HG03378 (cell line): Measurements from ENCODE around the gene MYO18A.
"Not testable (repeated sequence)": the region's sequence is repeated elsewhere in the genome, so short reads cannot be mapped to it uniquely, and the experiment has no call there.

ENCODE experiments used
- ATAC-seq: cut with Tn5 transposase; IDR thresholded peaks from one replicate; pipeline ENCODE4 v1.9.1; 2021; ENCODE audit warnings: mild to moderate bottlenecking, moderate library complexity; ENCODE audit not compliant: unreplicated experiment

Gene MYO18A

GRCh38 chr17:29108823-29109476 is 71.2 kb downstream of the MYO18A start:
- ATAC-seq = no peak

DNA sequence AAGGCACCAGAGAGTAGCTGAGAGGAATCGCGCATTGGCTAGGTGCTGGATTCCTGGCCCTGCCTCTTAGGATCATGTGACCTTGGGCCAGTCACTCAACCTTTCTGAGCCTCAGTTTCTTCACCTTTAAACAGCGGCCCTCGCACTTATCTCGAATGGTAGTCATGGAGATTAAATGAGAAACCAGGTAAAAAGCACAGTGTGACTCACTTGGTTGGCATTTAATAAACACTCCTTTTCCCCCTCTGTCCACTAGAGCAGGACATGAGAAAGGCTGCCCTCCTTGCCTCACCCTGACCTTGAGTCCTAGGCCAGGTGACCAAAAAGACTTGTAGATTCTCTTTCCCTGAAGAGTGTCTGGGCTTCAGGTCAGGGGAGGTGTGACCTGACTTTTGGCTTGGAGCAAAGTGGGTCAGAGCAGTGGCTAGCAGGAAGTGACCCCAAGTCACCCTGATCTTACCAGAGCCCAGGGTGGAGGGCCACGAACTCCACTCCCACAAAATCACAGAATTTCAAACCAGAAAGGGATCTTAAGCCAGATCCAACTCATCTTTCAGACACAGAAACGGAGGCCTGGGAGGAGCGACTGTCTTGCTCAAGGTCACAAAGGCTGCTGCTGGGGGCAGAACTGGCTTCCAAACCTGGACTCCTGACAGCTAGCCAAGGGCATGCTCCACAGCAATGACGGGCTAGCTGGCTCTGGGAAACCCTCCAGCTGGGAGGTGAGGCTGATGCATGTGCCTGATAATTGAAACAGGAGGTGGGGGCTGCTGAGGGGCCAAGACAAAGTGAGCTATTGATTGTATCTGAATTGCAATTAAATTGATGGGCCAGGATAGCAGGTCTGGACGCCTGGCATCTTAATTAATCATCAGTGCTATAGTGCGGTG is 72.0 kb downstream of the MYO18A start:
- no peak for ATAC-seq

- ATAC-seq = no peak
Measured at GRCh38 chr17:29107084-29107483, 73.1 kb downstream of the MYO18A start.

GRCh38 chr17:29103341-29103740 is 76.9 kb downstream of the MYO18A start:
- ATAC-seq = no peak

DNA sequence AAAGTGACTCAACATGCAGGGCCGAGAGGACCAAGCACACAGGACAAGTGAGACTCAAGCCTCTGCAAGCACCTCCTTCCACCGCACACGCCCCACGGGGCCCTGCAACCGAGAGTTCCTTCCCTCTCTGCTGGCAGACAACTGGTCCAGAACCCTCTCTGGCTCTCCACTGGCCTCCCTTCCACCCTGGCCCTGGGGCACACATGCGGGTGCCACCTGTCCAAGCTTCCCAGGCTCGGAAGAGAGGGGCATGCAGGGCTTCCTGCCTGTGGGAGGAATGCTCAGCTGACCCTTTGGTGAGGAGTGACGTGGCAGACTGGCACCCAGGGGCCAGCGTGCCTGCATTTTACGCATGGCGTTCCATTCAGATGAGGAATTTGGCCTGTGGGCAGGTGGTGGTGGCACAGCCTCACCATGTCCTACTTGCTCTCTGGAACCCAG is 77.4 kb downstream of the MYO18A start:
- no peak for ATAC-seq

GRCh38 chr17:29102046-29102445 is 78.2 kb downstream of the MYO18A start:
- ATAC-seq = no peak

- no peak for ATAC-seq
Measured at GRCh38 chr17:29100296-29100695, 79.9 kb downstream of the MYO18A start.

DNA sequence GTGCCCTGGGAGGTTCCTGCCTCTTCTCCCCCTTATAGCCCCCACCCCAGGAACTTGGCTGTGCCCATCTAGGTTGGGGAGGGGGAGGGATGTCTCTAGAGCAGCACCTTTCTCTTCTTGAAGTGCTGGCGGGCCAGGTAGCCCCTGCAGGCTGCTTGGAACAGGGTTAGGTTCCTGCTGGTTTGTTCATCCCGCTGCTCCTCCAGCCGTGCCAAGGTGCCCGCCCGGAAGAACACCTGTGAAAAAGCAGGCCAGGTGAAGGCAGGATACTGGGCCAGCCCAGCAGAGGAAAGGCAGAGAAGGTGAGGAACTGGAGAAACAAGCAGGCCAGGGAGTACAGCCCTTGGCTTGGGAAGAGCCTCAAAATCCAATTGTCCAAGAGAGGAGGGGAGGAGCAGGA is 80.7 kb downstream of the MYO18A start:
- ATAC-seq = no peak

- no peak for ATAC-seq
Measured at GRCh38 chr17:29096094-29096493, 84.1 kb downstream of the MYO18A start.

GRCh38 chr17:29095439-29095838 is 84.8 kb downstream of the MYO18A start:
- ATAC-seq = no peak

GRCh38 chr17:29094101-29094708 is 86.0 kb downstream of the MYO18A start:
- no peak for ATAC-seq

DNA sequence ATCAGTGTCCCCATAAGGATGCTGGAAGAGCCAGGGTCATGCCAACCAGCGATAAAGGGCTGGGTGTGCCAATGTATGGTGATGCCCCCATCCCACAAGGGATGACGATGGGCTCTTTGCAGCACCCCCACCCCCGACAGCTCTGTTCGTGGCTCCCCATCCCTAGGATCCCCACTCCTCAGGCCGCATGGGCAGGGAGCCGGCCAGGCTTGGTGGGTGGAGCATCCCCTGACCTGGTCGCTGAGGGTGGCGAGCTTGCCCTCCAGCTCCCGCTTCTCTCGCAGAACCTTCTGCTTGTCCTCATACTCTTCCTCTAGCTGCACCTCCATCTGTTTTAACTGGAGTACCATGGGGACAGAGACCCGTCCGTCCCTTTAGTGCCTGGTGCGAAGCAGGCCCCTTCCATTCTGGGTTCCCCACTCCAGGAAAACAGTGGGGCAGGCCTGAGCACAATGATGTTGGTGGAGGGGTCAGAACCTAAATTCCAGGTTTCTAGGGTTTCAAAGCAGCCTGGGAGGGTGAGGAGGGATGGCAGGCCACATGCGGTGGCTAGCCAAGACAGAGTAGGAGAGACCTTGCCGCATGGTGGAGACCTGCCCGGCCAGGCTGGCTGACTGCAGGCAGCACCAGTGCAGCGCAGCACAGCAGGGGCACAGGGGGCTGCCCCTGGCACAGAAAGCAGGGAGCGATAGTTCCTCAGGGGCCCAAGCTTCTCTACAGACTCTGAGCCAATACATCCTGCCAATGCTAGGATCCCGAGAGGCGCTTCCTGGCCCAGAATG is 86.9 kb downstream of the MYO18A start:
- no peak for ATAC-seq

DNA sequence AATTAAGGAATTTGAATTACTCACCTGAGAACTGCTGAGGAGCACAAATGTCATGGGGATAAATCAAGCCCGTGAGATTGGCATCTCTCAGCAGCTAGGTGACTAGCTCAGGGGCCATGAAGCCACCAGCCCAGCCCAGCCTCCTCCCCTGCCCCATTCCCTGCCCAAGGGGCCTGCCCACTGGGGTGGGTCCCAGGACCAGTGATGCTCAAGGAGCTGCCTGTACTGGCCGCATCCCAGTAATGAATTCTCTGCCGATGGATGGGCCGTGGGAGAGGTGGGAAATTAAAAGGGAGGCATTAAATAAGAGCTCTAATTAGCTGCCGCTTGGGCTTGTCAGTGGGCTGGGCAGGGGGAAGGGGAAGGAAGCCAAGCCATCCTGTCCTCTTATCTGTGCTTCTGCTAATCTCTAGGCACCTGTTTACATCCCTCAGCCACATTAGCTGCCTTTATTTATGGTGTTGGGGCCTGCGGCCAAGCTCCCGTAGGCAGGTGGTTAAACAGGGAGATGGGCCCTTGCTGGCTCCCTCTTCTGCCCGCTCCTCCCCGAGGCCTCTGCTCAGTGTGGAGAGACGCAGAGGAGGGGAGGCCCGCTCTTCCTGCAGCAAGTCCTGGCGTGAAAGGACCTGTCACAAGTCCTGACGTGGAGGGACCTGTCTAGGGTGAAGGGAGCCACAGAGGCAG is 88.5 kb downstream of the MYO18A start:
- ATAC-seq = no peak

DNA sequence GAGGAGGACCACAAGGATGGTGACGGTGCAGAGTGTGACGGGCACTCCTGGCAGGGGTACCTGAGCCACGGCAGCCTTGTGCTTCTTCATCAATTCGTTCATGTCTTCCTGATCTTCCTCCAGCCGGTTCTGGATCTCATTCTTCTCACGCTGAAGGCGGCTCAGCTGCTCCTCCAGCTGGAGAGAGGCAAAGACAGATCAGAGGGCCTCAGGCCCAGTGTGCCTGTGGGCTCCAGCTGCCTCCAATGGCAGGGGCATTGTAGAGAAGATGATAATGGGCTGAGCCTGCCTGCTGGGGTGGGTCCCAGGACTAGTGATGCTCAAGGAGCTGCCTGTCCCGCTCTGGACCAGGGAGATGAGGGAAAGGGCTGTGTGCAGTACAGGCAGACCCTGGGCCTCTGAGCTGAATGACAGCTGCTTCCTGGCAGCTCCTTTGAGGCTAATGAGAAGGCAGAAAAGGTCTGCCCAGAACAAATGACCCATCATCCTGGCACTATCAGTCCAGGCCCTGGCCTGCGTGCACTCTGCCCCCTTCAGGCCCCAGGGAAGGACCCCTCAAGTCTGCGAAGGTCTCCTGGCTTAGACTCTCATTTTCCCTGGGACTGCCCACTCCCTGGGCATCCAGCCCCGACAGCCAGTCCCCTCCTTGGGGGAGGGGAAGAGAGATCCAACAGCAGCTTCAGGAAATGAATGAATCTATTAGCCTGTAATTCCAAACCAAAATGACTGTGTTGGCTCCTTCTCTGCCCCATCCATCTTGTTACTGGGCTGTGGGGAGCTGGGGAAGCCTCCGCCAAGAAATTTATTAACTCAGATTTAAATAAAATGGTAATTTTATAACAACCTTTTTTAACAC is 89.2 kb downstream of the MYO18A start:
- no peak for ATAC-seq

- ATAC-seq = no peak
Measured at GRCh38 chr17:29090108-29090507, 90.1 kb downstream of the MYO18A start.

GRCh38 chr17:29089601-29090044 is 90.6 kb downstream of the MYO18A start:
- no peak for ATAC-seq

GRCh38 chr17:29088782-29089181 is 91.4 kb downstream of the MYO18A start:
- not testable (repeated sequence) for ATAC-seq

GRCh38 chr17:29086628-29087332 is 93.4 kb downstream of the MYO18A start:
- no peak for ATAC-seq

- no peak for ATAC-seq
Measured at GRCh38 chr17:29085223-29085622, 95.0 kb downstream of the MYO18A start.
